ENCODE results near the gene MASP1.

MASP1 gene

GRCh38 chr3:187237741-187238140, 53.8 kb downstream of the MASP1 start:
- no peak for DNase-seq (ENCODE audit: low read depth)
- TF ChIP-seq CTCF (IDR thresholded peaks at IDR 0.05; ENCODE audit: insufficient read depth, low read depth, low read length, missing control alignments): no peak
- no peak overlapping the region for H3K4me3 ChIP-seq (ENCODE audit: low read depth, low read length)

- no peak overlapping the region for H3K4me3 ChIP-seq (ENCODE audit: low read depth, low read length)
- DNase-seq (ENCODE audit: low read depth): no peak
- TF ChIP-seq CTCF (IDR thresholded peaks at IDR 0.05; ENCODE audit: insufficient read depth, low read depth, low read length, missing control alignments): no peak
Observed at GRCh38 chr3:187236962-187237361, 54.6 kb downstream of the MASP1 start.

- TF ChIP-seq CTCF (IDR thresholded peaks at IDR 0.05; ENCODE audit: insufficient read depth, low read depth, low read length, missing control alignments): no peak
- H3K4me3 ChIP-seq (ENCODE audit: low read depth, low read length): no peak overlapping the region
- DNase-seq (ENCODE audit: low read depth): no peak
Observed at GRCh38 chr3:187230011-187230410, 61.5 kb downstream of the MASP1 start.

GRCh38 chr3:187228740-187229139, 62.8 kb downstream of the MASP1 start:
- no peak for DNase-seq (ENCODE audit: low read depth)
- TF ChIP-seq CTCF (IDR thresholded peaks at IDR 0.05; ENCODE audit: insufficient read depth, low read depth, low read length, missing control alignments): no peak
- H3K4me3 ChIP-seq (ENCODE audit: low read depth, low read length): no peak overlapping the region

GRCh38 chr3:187227658-187228258, 63.8 kb downstream of the MASP1 start:
- no peak for TF ChIP-seq CTCF (IDR thresholded peaks at IDR 0.05; ENCODE audit: insufficient read depth, low read depth, low read length, missing control alignments)
- no peak overlapping the region for H3K4me3 ChIP-seq (ENCODE audit: low read depth, low read length)
- no peak for DNase-seq (ENCODE audit: low read depth)

- DNase-seq (ENCODE audit: low read depth): no peak
- no peak overlapping the region for H3K4me3 ChIP-seq (ENCODE audit: low read depth, low read length)
- no peak for TF ChIP-seq CTCF (IDR thresholded peaks at IDR 0.05; ENCODE audit: insufficient read depth, low read depth, low read length, missing control alignments)
Observed at GRCh38 chr3:187223799-187224198, 67.7 kb downstream of the MASP1 start.

- no peak for DNase-seq (ENCODE audit: low read depth)
- no peak overlapping the region for H3K4me3 ChIP-seq (ENCODE audit: low read depth, low read length)
- no peak for TF ChIP-seq CTCF (IDR thresholded peaks at IDR 0.05; ENCODE audit: insufficient read depth, low read depth, low read length, missing control alignments)
Observed at GRCh38 chr3:187222801-187223200, 68.7 kb downstream of the MASP1 start.

All from GM12865 (cell line).